HepG2 (cell line): ENCODE results near the gene UQCRC2. TPM values are rescaled to one million over a fixed set of nuclear protein-coding genes. Genes with fewer than 3 reads are reported as not detected.

Source experiments
- EEA1 ChIP-seq: sonication (generic); formaldehyde crosslinking; IDR thresholded peaks from 2 replicates; pipeline ENCODE4 v1.5.1; 2020; ENCODE audit warnings: mild to moderate bottlenecking, missing genetic modification reagents, borderline replicate concordance
- FOXA3 ChIP-seq: IDR thresholded peaks from 2 replicates; pipeline ENCODE4 v1.6.1; 2016; ENCODE audit warnings: missing genetic modification reagents, missing compliant biosample characterization
- KLF9 ChIP-seq: IDR thresholded peaks from 2 replicates; pipeline ENCODE4 v1.6.1; 2016; ENCODE audit warnings: low read depth
- NCOR1 ChIP-seq: fragments of 200-600 bp; sonication (generic); IDR thresholded peaks from 2 replicates; pipeline ENCODE4 v1.7.0; 2017; ENCODE audit warnings: antibody characterized with exemption, low read length, borderline replicate concordance
- NFKB2 ChIP-seq: sonication (generic); formaldehyde crosslinking; IDR thresholded peaks from 2 replicates; pipeline ENCODE4 v1.4.0; 2020; ENCODE audit warnings: missing genetic modification reagents, borderline replicate concordance
- PAX8 ChIP-seq: sonication (generic); formaldehyde crosslinking; IDR thresholded peaks from 2 replicates; pipeline ENCODE4 v1.8.0; 2022; ENCODE audit warnings: mild to moderate bottlenecking, missing genetic modification reagents, borderline replicate concordance
- RBM22 ChIP-seq: fragments of 200-400 bp; formaldehyde crosslinking; optimal IDR thresholded peaks from 2 replicates; pipeline ENCODE3; 2017; ENCODE audit warnings: mild to moderate bottlenecking, low read length, moderate library complexity
- TBL1XR1 ChIP-seq: fragments of 150-350 bp; IDR thresholded peaks from 2 replicates; pipeline ENCODE4 v1.6.1; 2014; ENCODE audit warnings: borderline replicate concordance, low read length; ENCODE audit not compliant: partially characterized antibody
- ZFP36L2 ChIP-seq: sonication (generic); formaldehyde crosslinking; IDR thresholded peaks from 2 replicates; pipeline ENCODE4 v1.4.0; 2020; ENCODE audit warnings: missing genetic modification reagents
- ZFP62 ChIP-seq: sonication (generic); formaldehyde crosslinking; IDR thresholded peaks from 2 replicates; pipeline ENCODE4 v1.4.0; 2020; ENCODE audit warnings: missing genetic modification reagents
- ZMYM3 ChIP-seq: sonication (generic); formaldehyde crosslinking; IDR thresholded peaks from 2 replicates; pipeline ENCODE4 v1.5.1; 2020; ENCODE audit warnings: mild to moderate bottlenecking, missing genetic modification reagents
- ZNF143 ChIP-seq: sonication (generic); formaldehyde crosslinking; IDR thresholded peaks from 2 replicates; pipeline ENCODE4 v1.4.0; 2020; ENCODE audit warnings: missing genetic modification reagents
- ZNF260 ChIP-seq: sonication (generic); formaldehyde crosslinking; IDR thresholded peaks from 2 replicates; pipeline ENCODE4 v1.4.0; 2020; ENCODE audit warnings: missing genetic modification reagents, low read depth, mild to moderate bottlenecking, borderline replicate concordance
- ZNF530 ChIP-seq: sonication (generic); formaldehyde crosslinking; IDR thresholded peaks from 2 replicates; pipeline ENCODE4 v1.5.0; 2020; ENCODE audit warnings: low read depth, mild to moderate bottlenecking, missing genetic modification reagents
- ZNF644 ChIP-seq: IDR thresholded peaks from 2 replicates; pipeline ENCODE4 v1.6.1; 2016; ENCODE audit warnings: low read depth
- ZNF746 ChIP-seq: sonication (generic); formaldehyde crosslinking; IDR thresholded peaks from 2 replicates; pipeline ENCODE4 v1.8.0; 2022; ENCODE audit warnings: mild to moderate bottlenecking, missing genetic modification reagents
- polyA plus RNA-seq, 8 experiments: library from polyadenylated mRNA; depleted of rRNA in 3 of 8; stranded (reverse) in 7 of 8; unstranded in 1 of 8; fragments of >200 nt; fragmentation: Illumina TruSeq in 4 of 8; extraction: Trizol in 4 of 8; gene quantifications; 2 replicates each; pipeline versions ENCODE4 v1.2.1 to v1.2.3, GENCODE V29; 2011 to 2016; ENCODE audit warnings: low read depth in 4 of 8, missing spikeins in 1 of 8, mixed read lengths in 1 of 8; ENCODE audit not compliant: insufficient read depth in 1 of 8
- total RNA-seq, 5 experiments: library from RNA; depleted of rRNA; stranded (reverse); fragments of >200 nt; fragmentation: Illumina TruSeq; extraction: Trizol; gene quantifications; 2 replicates each; pipeline ENCODE4 v1.2.3, GENCODE V29; 2016; ENCODE audit warnings: low read depth in 1 of 5
- TF ChIP-seq, protein P1 (sequence below): sonication (generic); formaldehyde crosslinking; IDR thresholded peaks from 2 replicates; pipeline ENCODE4 v1.4.0; 2020; ENCODE audit warnings: missing genetic modification reagents
- TF ChIP-seq, protein P2 (sequence below): sonication (generic); formaldehyde crosslinking; IDR thresholded peaks from 2 replicates; pipeline ENCODE4 v1.5.0; 2020; ENCODE audit warnings: mild to moderate bottlenecking, missing genetic modification reagents
- TF ChIP-seq, protein P3 (sequence below): sonication (generic); formaldehyde crosslinking; IDR thresholded peaks from 2 replicates; pipeline ENCODE4 v1.8.1; 2023; ENCODE audit warnings: missing genetic modification reagents, mild to moderate bottlenecking, borderline replicate concordance
- TF ChIP-seq, protein P4 (sequence below): sonication (generic); formaldehyde crosslinking; conservative IDR thresholded peaks from 2 replicates; pipeline ENCODE4 v1.5.0; 2020; ENCODE audit warnings: missing genetic modification reagents

Gene UQCRC2
- total and polyA plus RNA-seq, 2 of the 13 experiments (the other 11 are each of a cell fraction or from before 2014, with no cell fraction given), result 442 to 536 TPM

DNA sequence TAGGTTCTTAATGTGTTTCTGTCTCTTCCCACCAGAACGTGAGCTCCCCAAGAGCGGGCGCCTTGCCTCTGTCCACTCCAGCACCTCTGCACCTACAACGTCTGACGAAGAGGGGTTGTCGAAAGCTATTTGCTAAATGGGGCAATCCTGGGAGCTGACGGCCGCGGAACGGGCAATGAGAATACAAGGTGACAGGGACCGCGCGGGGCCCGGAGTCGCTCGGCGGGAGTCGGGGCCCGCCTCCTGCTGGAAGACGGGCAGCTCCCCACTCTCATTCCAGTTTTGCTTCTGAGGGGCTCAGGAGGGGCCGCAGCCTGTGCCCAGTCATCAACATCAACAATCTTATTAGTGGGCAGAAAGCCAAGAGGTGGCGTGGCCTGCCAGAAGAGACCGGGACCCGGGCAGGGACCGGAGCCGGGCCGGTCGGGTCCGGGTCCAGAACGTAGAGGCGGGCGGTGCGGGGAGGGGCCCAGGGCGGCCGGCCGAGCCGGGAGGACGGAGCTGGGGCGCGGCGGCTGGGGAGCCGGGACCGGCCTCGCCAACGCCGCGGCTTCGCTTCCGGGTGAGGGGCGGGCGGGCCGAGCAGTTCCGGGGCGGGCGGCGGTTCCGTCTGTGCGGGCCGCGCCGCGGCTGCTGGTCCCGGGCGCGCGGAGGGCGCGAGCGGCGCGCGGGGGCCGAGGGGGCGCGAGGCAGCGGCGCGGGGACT lies 54.5 kb downstream of the UQCRC2 start, which contains the start of gene MOSMO (continued):
- TF ChIP-seq, protein P1, sequence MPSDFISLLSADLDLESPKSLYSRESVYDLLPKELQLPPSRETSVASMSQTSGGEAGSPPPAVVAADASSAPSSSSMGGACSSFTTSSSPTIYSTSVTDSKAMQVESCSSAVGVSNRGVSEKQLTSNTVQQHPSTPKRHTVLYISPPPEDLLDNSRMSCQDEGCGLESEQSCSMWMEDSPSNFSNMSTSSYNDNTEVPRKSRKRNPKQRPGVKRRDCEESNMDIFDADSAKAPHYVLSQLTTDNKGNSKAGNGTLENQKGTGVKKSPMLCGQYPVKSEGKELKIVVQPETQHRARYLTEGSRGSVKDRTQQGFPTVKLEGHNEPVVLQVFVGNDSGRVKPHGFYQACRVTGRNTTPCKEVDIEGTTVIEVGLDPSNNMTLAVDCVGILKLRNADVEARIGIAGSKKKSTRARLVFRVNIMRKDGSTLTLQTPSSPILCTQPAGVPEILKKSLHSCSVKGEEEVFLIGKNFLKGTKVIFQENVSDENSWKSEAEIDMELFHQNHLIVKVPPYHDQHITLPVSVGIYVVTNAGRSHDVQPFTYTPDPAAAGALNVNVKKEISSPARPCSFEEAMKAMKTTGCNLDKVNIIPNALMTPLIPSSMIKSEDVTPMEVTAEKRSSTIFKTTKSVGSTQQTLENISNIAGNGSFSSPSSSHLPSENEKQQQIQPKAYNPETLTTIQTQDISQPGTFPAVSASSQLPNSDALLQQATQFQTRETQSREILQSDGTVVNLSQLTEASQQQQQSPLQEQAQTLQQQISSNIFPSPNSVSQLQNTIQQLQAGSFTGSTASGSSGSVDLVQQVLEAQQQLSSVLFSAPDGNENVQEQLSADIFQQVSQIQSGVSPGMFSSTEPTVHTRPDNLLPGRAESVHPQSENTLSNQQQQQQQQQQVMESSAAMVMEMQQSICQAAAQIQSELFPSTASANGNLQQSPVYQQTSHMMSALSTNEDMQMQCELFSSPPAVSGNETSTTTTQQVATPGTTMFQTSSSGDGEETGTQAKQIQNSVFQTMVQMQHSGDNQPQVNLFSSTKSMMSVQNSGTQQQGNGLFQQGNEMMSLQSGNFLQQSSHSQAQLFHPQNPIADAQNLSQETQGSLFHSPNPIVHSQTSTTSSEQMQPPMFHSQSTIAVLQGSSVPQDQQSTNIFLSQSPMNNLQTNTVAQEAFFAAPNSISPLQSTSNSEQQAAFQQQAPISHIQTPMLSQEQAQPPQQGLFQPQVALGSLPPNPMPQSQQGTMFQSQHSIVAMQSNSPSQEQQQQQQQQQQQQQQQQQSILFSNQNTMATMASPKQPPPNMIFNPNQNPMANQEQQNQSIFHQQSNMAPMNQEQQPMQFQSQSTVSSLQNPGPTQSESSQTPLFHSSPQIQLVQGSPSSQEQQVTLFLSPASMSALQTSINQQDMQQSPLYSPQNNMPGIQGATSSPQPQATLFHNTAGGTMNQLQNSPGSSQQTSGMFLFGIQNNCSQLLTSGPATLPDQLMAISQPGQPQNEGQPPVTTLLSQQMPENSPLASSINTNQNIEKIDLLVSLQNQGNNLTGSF (CRISPR knock-in tag), result no peak
- TF ChIP-seq ZNF530 (CRISPR knock-in tag) (no peak), ZNF143 (0 out of 2 replicates have a peak, but pooled peaks have one; percentile 17), ZNF644 (CRISPR knock-in tag) (no peak), ZFP62 (CRISPR knock-in tag) (no peak), ZFP36L2 (no peak), TBL1XR1 (peak; percentile 31), KLF9 (CRISPR knock-in tag) (no peak), NFKB2 (peak; percentile 86), EEA1 (CRISPR knock-in tag) (peak; percentile 78; the same call in 1 of the 2 replicates), ZNF260 (no peak), PAX8 (CRISPR knock-in tag) (no peak), RBM22 (no peak), NCOR1 (no peak), ZNF746 (CRISPR knock-in tag) (0 out of 2 replicates have a peak, but pooled peaks have one; percentile 79), ZMYM3 (CRISPR knock-in tag) (peak; percentile 74), FOXA3 (peak; percentile 35; the same call in 1 of the 2 replicates)
- TF ChIP-seq, protein P2, sequence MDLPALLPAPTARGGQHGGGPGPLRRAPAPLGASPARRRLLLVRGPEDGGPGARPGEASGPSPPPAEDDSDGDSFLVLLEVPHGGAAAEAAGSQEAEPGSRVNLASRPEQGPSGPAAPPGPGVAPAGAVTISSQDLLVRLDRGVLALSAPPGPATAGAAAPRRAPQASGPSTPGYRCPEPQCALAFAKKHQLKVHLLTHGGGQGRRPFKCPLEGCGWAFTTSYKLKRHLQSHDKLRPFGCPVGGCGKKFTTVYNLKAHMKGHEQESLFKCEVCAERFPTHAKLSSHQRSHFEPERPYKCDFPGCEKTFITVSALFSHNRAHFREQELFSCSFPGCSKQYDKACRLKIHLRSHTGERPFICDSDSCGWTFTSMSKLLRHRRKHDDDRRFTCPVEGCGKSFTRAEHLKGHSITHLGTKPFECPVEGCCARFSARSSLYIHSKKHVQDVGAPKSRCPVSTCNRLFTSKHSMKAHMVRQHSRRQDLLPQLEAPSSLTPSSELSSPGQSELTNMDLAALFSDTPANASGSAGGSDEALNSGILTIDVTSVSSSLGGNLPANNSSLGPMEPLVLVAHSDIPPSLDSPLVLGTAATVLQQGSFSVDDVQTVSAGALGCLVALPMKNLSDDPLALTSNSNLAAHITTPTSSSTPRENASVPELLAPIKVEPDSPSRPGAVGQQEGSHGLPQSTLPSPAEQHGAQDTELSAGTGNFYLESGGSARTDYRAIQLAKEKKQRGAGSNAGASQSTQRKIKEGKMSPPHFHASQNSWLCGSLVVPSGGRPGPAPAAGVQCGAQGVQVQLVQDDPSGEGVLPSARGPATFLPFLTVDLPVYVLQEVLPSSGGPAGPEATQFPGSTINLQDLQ (CRISPR knock-in tag), result 0 out of 2 replicates have a peak, but pooled peaks have one; percentile 90
- TF ChIP-seq, protein P3, sequence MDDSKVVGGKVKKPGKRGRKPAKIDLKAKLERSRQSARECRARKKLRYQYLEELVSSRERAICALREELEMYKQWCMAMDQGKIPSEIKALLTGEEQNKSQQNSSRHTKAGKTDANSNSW (CRISPR knock-in tag), result no peak
- TF ChIP-seq, protein P4, sequence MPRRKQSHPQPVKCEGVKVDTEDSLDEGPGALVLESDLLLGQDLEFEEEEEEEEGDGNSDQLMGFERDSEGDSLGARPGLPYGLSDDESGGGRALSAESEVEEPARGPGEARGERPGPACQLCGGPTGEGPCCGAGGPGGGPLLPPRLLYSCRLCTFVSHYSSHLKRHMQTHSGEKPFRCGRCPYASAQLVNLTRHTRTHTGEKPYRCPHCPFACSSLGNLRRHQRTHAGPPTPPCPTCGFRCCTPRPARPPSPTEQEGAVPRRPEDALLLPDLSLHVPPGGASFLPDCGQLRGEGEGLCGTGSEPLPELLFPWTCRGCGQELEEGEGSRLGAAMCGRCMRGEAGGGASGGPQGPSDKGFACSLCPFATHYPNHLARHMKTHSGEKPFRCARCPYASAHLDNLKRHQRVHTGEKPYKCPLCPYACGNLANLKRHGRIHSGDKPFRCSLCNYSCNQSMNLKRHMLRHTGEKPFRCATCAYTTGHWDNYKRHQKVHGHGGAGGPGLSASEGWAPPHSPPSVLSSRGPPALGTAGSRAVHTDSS (CRISPR knock-in tag), result no peak
